GM19438 (cell line): Measurements from ENCODE around the gene RGS17.
"Not testable (repeated sequence)": the region's sequence is repeated elsewhere in the genome, so short reads cannot be mapped to it uniquely, and the experiment has no call there.

Experiments used
- ATAC-seq: cut with Tn5 transposase; IDR thresholded peaks from one replicate; pipeline ENCODE4 v1.9.1; 2021; ENCODE audit warnings: low read depth; ENCODE audit not compliant: unreplicated experiment

Gene RGS17

DNA sequence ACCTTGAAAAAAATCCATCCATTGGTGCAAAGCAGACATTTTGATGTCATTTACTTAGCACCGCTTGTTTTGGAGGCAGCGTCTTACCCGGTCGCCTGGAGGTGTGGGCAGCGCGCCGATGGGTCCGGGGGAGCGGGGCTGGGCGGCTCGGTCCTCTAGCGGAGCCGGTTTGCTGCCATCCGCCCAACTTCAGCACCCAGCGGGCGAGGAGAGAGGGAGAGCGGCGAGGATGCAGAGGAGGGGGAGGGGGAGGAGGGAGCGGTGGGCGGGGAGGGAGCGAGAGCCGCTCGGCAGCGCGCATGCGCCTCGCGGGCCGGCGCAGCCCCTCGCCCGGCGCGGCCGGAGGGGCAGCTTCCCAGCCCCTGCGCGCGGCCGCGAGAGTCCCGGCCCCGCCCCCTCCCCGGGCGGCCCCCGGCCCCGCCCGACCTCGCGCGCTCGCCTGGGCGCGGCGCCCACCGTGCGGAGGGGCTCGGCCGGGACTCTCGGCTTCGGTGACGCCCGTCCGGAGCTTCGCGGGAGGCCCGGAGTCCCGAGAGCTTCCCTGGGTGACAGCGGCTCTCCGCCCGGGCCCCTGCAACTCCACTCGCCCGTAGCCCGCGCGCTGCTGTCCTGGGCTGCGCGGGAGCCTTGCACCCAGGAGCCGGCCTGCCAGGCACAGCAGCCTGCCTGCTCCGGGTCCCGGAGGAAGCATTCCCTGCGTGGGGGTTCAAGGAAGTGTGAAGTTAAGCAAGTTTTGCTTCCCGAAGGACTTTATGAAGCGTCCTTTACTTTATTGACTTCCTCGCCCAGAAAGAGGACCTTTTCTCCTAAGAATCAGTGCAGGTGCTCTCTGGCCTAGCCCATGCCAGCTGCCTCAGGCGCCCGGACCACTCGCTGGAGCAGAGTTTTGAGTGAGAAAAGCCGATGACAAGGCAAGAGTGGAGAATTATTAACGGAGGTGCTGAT, at the start of gene RGS17:
RGS17 (minus strand) TSS at position 246 of the 945 bp plus-strand sequence. CDS start 87,264 bp downstream, outside the sequence.
- ATAC-seq: peak; percentile 53

- ATAC-seq: no peak
Measured at GRCh38 chr6:153172815-153173214, 41.7 kb upstream of the RGS17 start.

- no peak for ATAC-seq
Measured at GRCh38 chr6:153170511-153170910, 39.4 kb upstream of the RGS17 start.

DNA sequence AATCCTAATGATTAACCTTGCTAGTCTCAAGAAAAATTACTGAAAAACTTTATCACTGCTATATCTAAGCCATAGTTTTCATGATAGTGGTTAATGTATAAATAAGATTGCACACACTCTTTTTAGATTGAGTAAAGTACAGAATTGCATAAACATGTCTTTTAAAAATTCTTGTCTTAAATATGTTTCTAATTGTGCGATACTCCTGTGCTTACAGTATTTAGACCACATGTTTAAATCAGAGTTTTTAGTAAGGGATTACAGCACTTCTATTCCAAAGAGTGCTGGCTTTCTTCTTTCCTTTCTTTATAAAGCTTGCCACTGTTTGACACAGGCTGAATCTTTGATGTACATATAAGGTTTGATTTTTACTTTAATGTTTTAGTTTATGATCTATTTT, 36.8 kb upstream of the RGS17 start:
- ATAC-seq: no peak

GRCh38 chr6:153167061-153167891, 36.2 kb upstream of the RGS17 start:
- no peak for ATAC-seq

GRCh38 chr6:153162646-153163045, 31.6 kb upstream of the RGS17 start:
- ATAC-seq: no peak

- ATAC-seq: no peak
Measured at GRCh38 chr6:153162172-153162571, 31.1 kb upstream of the RGS17 start.

- no peak for ATAC-seq
Measured at GRCh38 chr6:153160221-153160620, 29.1 kb upstream of the RGS17 start.

DNA sequence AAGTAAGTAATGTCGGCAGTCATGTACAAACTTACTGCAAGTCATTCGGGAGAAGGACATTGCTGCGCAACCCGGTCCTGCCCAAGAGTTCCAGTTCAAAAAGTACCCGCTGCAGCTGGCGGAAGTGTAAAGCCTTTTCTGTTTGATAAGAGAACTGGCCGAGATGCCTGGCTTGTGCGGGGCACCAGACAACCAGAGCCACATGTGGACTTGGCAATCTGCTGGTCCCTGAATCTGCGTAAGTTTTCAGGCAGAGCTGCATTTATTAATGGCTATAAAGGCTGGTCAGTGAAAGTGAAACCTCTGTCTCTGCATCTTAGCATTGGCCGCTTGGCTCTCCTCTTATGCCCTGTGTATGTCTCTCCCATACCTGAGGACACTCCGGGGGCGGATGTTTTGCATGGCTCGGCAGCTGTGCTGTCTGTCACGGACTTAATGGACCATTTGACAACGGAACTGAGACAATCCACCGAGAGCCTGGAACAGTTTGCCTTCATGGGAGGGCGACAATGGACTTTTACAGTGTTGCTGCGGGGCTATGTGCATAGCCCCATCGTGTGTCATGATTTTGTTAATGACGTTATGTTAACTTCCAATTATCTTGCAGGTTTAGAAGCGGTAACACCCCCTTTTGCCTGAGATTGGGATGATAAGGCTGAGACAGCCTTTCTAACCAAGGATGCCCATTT, 19.8 kb upstream of the RGS17 start:
- no peak for ATAC-seq

DNA sequence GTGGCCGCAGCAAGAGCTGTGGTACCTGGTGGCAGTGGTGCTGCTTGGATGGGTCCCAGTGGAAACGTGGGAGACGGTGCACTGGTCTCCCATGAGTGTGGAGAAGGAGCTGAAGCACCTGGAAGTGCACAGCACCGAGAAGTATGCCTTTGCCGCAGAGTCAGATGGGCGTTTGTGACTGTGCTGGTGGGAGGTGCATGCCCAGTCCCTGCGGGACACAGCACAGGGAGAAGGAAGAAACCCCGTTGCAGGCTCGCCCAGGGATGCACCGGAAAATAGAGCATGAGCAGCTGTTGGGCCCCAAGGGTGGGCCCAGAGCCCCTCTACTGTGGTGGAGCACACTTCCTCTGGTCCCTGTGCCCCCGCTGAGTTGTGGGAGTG, 19.3 kb upstream of the RGS17 start:
- no peak for ATAC-seq

GRCh38 chr6:153149891-153150290, 18.8 kb upstream of the RGS17 start:
- no peak for ATAC-seq

DNA sequence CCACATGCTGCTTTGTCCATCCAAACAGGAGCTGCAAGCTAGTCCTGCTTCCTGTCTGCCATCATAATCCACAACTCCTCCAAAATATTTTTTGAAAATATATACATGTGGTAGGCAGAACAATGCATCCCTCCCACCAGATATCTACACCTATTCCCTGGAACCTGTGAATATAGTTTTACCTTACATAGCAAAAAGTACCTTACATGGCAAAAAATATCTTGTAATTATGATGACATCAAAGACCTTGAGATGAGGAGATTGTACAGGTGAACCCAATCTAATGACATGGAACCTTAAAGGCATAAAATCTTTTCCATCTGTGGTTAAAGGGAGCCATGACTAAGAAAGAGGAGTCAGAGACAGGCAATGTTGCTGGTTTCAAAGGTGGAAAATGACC, 15.3 kb upstream of the RGS17 start:
- no peak for ATAC-seq

GRCh38 chr6:153145591-153145990, 14.5 kb upstream of the RGS17 start:
- no peak for ATAC-seq

DNA sequence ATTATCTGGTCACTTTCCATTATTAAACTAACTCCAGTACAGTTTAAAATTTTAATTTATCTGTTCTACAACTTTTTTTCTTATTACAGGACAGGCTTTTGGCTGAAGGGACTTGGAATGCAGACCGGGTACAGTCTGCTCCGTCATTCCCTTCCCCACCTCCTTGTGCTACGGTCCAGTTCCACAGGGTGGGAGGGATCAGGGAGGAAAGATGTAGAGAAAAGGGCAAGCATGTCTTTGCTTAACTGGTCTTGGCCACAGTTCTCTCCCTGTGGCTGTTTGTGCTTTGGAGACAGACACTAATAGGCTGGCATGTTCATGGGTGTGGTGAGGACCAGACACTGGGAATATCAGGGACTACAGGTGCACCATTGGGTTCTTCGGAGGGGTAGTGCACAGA, 12.1 kb upstream of the RGS17 start:
- ATAC-seq: no peak

DNA sequence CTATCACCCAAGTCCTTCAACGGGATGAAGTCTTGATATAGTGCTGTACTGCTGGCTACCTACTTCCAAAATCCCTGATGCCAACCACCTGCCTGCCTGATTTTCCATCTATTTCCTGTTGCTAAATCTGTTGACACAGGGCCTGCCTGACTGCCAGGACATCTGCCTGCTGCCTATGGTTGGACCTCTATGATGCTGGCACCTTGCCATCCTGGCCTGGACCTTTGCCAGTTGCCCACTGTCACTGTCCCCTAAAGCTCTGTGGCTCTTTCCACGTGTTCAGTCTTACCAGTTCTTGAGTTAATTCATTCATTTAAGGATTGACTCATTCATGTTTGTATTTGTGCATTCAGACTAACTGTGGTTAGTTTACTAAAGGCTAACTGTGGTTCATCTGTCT, 9.2 kb upstream of the RGS17 start:
- ATAC-seq: no peak

DNA sequence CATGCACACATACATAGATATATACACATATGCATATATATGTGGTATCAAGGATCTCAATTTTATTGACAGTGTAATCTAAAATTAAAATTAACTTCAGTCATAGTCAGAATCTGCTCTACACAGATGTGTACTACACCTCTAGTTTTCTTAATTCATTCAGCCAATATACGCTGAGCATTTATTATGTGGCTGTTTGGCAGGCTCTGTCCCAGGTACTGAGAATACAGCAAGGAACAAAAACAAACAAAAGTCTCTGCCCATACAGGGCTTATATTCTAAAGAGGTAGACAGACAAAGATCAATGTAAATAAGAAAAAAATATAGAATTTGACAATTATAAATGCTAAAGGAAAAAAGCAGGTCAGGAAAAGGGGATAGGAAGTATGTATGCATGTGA, 7.8 kb upstream of the RGS17 start:
- ATAC-seq: no peak

DNA sequence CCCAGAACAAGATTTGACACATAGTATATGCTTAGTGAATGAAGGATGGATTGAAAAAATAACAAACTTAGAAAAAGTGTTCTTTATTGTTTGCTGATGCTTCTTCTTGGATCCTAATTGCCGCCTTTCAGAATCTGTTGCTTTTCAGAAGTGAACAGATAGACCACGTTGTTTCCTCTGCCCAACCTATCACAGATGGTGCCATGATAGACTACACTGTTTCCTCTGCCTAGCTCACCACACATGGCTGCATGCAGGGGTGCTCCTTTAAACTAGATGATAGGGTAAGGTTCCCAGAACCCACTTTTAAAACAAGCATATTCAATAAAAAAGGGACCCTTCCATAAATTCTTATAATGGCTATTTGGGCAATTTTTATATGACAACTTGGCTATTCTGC, 4.6 kb upstream of the RGS17 start:
- ATAC-seq: no peak

DNA sequence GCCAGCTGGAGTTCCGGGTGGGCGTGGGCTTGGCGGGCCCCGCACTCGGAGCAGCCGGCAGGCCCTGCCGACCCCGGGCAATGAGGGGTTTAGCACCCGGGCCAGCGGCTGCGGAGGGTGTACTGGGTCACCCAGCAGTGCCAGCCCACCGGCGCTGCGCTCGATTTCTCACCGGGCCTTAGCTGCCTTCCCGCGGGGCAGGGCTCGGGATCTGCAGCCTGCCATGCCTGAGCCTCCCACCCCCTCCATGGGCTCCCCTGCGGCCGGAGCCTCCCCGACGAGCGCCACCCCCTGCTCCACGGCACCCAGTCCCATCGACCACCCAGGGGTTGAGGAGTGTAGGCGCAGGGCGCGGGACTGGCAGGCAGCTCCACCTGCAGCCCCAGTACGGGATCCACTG, 2.6 kb upstream of the RGS17 start:
- not testable (repeated sequence) for ATAC-seq

- ATAC-seq: peak; percentile 21
Measured at GRCh38 chr6:153130515-153131036, 506 bp downstream of the RGS17 start.

DNA sequence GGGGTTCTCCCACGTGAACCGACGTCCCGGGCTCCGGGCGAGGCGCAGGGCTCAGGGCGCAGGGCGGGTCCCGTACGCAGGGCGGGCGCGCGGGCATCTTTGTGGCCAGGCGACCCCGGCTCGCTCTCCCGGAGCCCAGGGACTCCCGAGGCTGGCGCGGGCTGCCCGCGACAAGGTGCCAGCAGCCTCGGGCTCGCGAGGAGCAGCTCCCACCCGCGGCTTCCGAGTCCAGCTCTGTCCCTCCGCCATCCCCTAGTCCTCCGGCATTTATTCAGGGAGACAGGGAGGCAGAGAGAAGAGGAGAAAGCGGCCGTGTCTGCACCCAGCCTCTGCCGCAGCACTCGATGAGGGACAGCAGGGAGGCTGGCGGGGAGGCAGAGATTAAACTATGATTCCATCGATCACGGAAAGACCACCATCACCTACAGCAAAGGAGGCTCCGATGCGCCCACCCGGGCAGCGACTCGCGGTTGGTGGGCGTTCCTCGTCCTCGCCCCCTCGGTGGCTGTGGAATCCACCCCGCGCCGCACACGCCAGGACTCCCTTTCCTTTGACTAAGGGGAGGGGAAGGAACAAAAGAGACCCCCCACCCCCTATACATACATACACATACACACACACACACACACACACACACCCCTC, 1.1 kb downstream of the RGS17 start:
- ATAC-seq: no peak
